B cell (primary cell): Measurements from ENCODE around the gene FXYD1. TPM values are rescaled to one million over a fixed set of nuclear protein-coding genes. Genes with fewer than 3 reads are reported as not detected.

Experiments used
- ATAC-seq: fragments of 200-7000 bp; cut with Tn5 transposase; one replicate; pipeline ENCODE4 v1.10.0; 2021; ENCODE audit warnings: low read depth, mild to moderate bottlenecking, moderate number of reproducible peaks, moderate library complexity
- CTCF ChIA-PET: fragments of 350-600 bp; sonication (Branson Sonifier 250); formaldehyde crosslinking; loops from one replicate; lab custom pipeline; 2021; ENCODE audit warnings: antibody characterized with exemption, inconsistent platforms; lab: Charles Lee
- POLR2A ChIA-PET: fragments of 350-600 bp; sonication (Branson Sonifier 250); formaldehyde crosslinking; loops from one replicate; lab custom pipeline; 2021; ENCODE audit warnings: antibody characterized with exemption; lab: Charles Lee
- DNase-seq: peaks from one replicate; pipeline ENCODE4 v3.0.0; 2013
- H2AFZ ChIP-seq: 2 replicates; pipeline ENCODE4 v1.6.1; 2012; ENCODE audit warnings: mild to moderate bottlenecking, low read depth, low read length; ENCODE audit not compliant: insufficient read depth, poor library complexity, severe bottlenecking
- H3K27ac ChIP-seq, 2 donors: 1 replicate in 1 of 2; 2 replicates in 1 of 2; pipeline ENCODE4 v1.5.1; 2012 to 2013; ENCODE audit warnings: low read length in 2 of 2, mild to moderate bottlenecking in 2 of 2, moderate library complexity in 1 of 2
- H3K27me3 ChIP-seq, 4 experiments: fragments of 200-600 bp in 1 of 4; sonication (generic) in 1 of 4; replicated peaks in 1 of 4; 1 replicate in 2 of 4; 2 replicates in 2 of 4; pipeline versions ENCODE4 v1.6.1 to v1.7.0; 2013 to 2016; ENCODE audit warnings: low read length in 3 of 4, mild to moderate bottlenecking in 2 of 4, mixed read lengths in 1 of 4, moderate library complexity in 1 of 4; ENCODE audit not compliant: insufficient read depth in 4 of 4, control insufficient read depth in 3 of 4; ENCODE audit errors: control extremely low read depth in 1 of 4
- H3K36me3 ChIP-seq, 2 experiments: replicated peaks in 1 of 2; 1 replicate in 1 of 2; 2 replicates in 1 of 2; pipeline versions ENCODE4 v1.6.1 to v1.7.1; 2013; ENCODE audit warnings: low read length in 1 of 2; ENCODE audit not compliant: insufficient read depth in 2 of 2, control insufficient read depth in 1 of 2; ENCODE audit errors: control extremely low read depth in 1 of 2, extremely low read depth in 1 of 2
- H3K4me1 ChIP-seq, 2 donors: fragments of 200-600 bp in 1 of 2; sonication (generic) in 1 of 2; 1 replicate in 1 of 2; 2 replicates in 1 of 2; pipeline versions ENCODE4 v1.5.1 to v1.6.1; 2013 to 2017; ENCODE audit warnings: low read length in 2 of 2; ENCODE audit not compliant: control insufficient read depth in 2 of 2, insufficient read depth in 2 of 2
- H3K4me2 ChIP-seq: replicated peaks from 2 replicates; pipeline ENCODE3; 2012; ENCODE audit warnings: mild to moderate bottlenecking, low read depth, low read length; ENCODE audit not compliant: poor library complexity, severe bottlenecking
- H3K4me3 ChIP-seq, 5 experiments: fragments of 200-600 bp in 1 of 5; sonication (generic) in 1 of 5; 1 replicate in 3 of 5; 2 replicates in 2 of 5; pipeline versions ENCODE4 v1.5.1 to v1.7.0; 2011 to 2016; ENCODE audit warnings: low read length in 4 of 5, mild to moderate bottlenecking in 4 of 5, low read depth in 2 of 5, control low read depth in 1 of 5, moderate library complexity in 1 of 5; ENCODE audit not compliant: insufficient read depth in 1 of 5; ENCODE audit errors: control extremely low read depth in 1 of 5, extremely low read depth in 1 of 5
- H3K79me2 ChIP-seq: fragments of 200-600 bp; sonication (generic); one replicate; pipeline ENCODE4 v1.6.0; 2016; ENCODE audit warnings: low read length; ENCODE audit not compliant: control insufficient read depth, insufficient read depth
- H3K9ac ChIP-seq: fragments of 200-600 bp; sonication (generic); 2 replicates; pipeline ENCODE4 v1.6.1; 2017; ENCODE audit warnings: mild to moderate bottlenecking, low read length, moderate library complexity
- H3K9me3 ChIP-seq, 3 donors: one replicate each; pipeline versions ENCODE4 v1.6.1 to v1.7.1; 2013; ENCODE audit warnings: low read length in 2 of 3; ENCODE audit not compliant: control insufficient read depth in 2 of 3, insufficient read depth in 1 of 3; ENCODE audit errors: control extremely low read depth in 1 of 3
- H4K20me1 ChIP-seq: 2 replicates; pipeline ENCODE4 v1.6.0; 2012; ENCODE audit warnings: mild to moderate bottlenecking, low read length; ENCODE audit not compliant: insufficient read depth, control insufficient read depth, poor library complexity, severe bottlenecking
- H3K27ac Mint-ChIP-seq: one replicate; pipeline ENCODE4 v1.8.0; 2021; ENCODE audit warnings: mixed read lengths
- H3K27me3 Mint-ChIP-seq: one replicate; pipeline ENCODE4 v1.8.0; 2021; ENCODE audit warnings: mixed read lengths
- H3K4me1 Mint-ChIP-seq: one replicate; pipeline ENCODE4 v1.8.0; 2021; ENCODE audit warnings: mixed read lengths
- H3K4me3 Mint-ChIP-seq: one replicate; pipeline ENCODE4 v1.8.0; 2021; ENCODE audit warnings: mixed read lengths
- H3K9me3 Mint-ChIP-seq: one replicate; pipeline ENCODE4 v1.8.0; 2022; ENCODE audit warnings: mixed read lengths; ENCODE audit not compliant: insufficient read depth
- CTCF ChIP-seq: fragments of 200-600 bp; IDR thresholded peaks from one replicate; pipeline ENCODE4 v1.8.0; 2022; ENCODE audit warnings: antibody characterized with exemption, mild to moderate bottlenecking
- EZH2 ChIP-seq: IDR thresholded peaks from 2 replicates; pipeline ENCODE4 v1.6.1; 2012; ENCODE audit warnings: borderline replicate concordance, low read depth, mild to moderate bottlenecking, moderate library complexity, low read length; ENCODE audit not compliant: insufficient read depth, poor library complexity, severe bottlenecking
- whole genome bisulfite sequencing: methylation state at CpG from one replicate; pipeline ENCODE4 v1.1.5; 2013; ENCODE audit warnings: missing lambda C conversion rate; ENCODE audit not compliant: insufficient coverage; 5-methylcytosine and 5-hydroxymethylcytosine counted together
- intact Hi-C: fragments of 100-400 bp; cut with micrococcal nuclease; formaldehyde crosslinking; loops from one replicate; pipeline ENCODE4 v1.10.0; 2022
- polyA plus RNA-seq: library from polyadenylated mRNA; depleted of rRNA; stranded (reverse); fragments of >200 nt; gene quantifications from 2 replicates; pipeline ENCODE4 v1.2.3, GENCODE V29; 2012
- total RNA-seq, 2 donors: library from RNA; stranded (reverse); fragments of 120-200 nt in 1 of 2; gene quantifications; 1 replicate in 1 of 2; 2 replicates in 1 of 2; pipeline versions ENCODE4 v1.2.3 to v1.2.4, GENCODE V29; 2013 to 2022

FXYD1 gene
- total and polyA plus RNA-seq, 2 donors (not counting 1 experiment from before 2014, with no cell fraction given) = 3.1 to 4.7 TPM

- peak; percentile 87 for DNase-seq
- intact Hi-C loops = loop anchor here (1.0 to 10.0 kb wide), 8 partner anchors 16 to 354 kb away; partner anchors contain the start of genes CD22, FXYD3 and KRTDAP
- CTCF ChIA-PET = interaction anchor here (0.7 to 7.0 kb wide), 27 partner anchors 11 to 328 kb away, joined by 3 to 77 read pairs (median 6); partner anchors contain the start of gene FXYD5
- H3K9ac ChIP-seq = peak overlapping the region; percentile 65
- H4K20me1 ChIP-seq = no peaks in the 10 kb centered on the region
- WGBS = 1% methylated on average over 29 of the region's 48 CpGs
- peaks cover 25 to 51% of the 10 kb centered on the region in 2 donors for H3K4me1 ChIP-seq
- H2AFZ ChIP-seq = peak overlapping the region; percentile 35
- H3K4me3 Mint-ChIP-seq = peak overlapping the region; percentile 92
- POLR2A ChIA-PET = interaction anchor here (0.7 to 2.0 kb wide), 10 partner anchors 10 to 207 kb away, joined by 3 to 11 read pairs (median 4); partner anchors contain the start of genes FFAR1, FXYD5 and USF2
- peaks cover 46% of the 10 kb centered on the region for H3K4me1 Mint-ChIP-seq
- peaks cover 0 to 13% (median 3%) of the 10 kb centered on the region in 4 experiments for H3K27me3 ChIP-seq
- H3K9me3 ChIP-seq = no peaks in the 10 kb centered on the region
- peak; percentile 86 for ATAC-seq
- H3K27ac ChIP-seq = no peak overlapping the region
- H3K79me2 ChIP-seq = no peaks in the 10 kb centered on the region
- peak overlapping the region; percentile 96 for H3K4me2 ChIP-seq
- peak overlapping the region; percentile 88 for H3K27ac Mint-ChIP-seq
- H3K9me3 Mint-ChIP-seq = no peaks in the 10 kb centered on the region
- peak; percentile 35 for TF ChIP-seq CTCF
- no peak for TF ChIP-seq EZH2
- no peaks in the 10 kb centered on the region for H3K36me3 ChIP-seq
- H3K4me3 ChIP-seq = peak overlapping the region in 4 of 5 experiments; percentile 43 to 58 (median 52)
- H3K27me3 Mint-ChIP-seq = peaks cover 14% of the 10 kb centered on the region
These were observed 2.6 kb downstream of the FXYD1 start for GRCh38 chr19:35140962-35141836.
